HG03039 (cell line): ENCODE measurements around the gene TSPAN2.
A peak's percentile ranks its signal among the peaks of the same experiment; 100 is the strongest.

Experiments
- ATAC-seq: cut with Tn5 transposase; IDR thresholded peaks from one replicate; pipeline ENCODE4 v1.9.1; 2021; ENCODE audit warnings: mild to moderate bottlenecking, moderate library complexity; ENCODE audit not compliant: unreplicated experiment

The TSPAN2 gene

GRCh38 chr1:115089420-115090185, at the start of gene TSPAN2:
Gene TSPAN2 (minus strand): TSS chr1:115089503. CDS start chr1:115089432, 71 bp downstream.
- no peak for ATAC-seq

- ATAC-seq = peak; percentile 89
These were observed 49.7 kb upstream of the TSPAN2 start for GRCh38 chr1:115138973-115139372.

GRCh38 chr1:115138271-115138670, 49.0 kb upstream of the TSPAN2 start:
- no peak for ATAC-seq

GRCh38 chr1:115137191-115137590, 47.9 kb upstream of the TSPAN2 start:
- ATAC-seq = no peak

GRCh38 chr1:115136706-115137105, 47.4 kb upstream of the TSPAN2 start:
- ATAC-seq = no peak

- no peak for ATAC-seq
These were observed 46.8 kb upstream of the TSPAN2 start for GRCh38 chr1:115136106-115136505.

GRCh38 chr1:115135681-115136080, 46.4 kb upstream of the TSPAN2 start:
- ATAC-seq = no peak

- ATAC-seq = no peak
These were observed 45.7 kb upstream of the TSPAN2 start for GRCh38 chr1:115134850-115135480.

GRCh38 chr1:115134231-115134630, 44.9 kb upstream of the TSPAN2 start:
- ATAC-seq = no peak

GRCh38 chr1:115133440-115133839, 44.1 kb upstream of the TSPAN2 start:
- ATAC-seq = no peak

GRCh38 chr1:115130786-115131185, 41.5 kb upstream of the TSPAN2 start:
- ATAC-seq = no peak

GRCh38 chr1:115129071-115129640, 39.9 kb upstream of the TSPAN2 start:
- no peak for ATAC-seq

- ATAC-seq = no peak
These were observed 38.2 kb upstream of the TSPAN2 start for GRCh38 chr1:115127539-115127938.

GRCh38 chr1:115126516-115126915, 37.2 kb upstream of the TSPAN2 start:
- no peak for ATAC-seq

- ATAC-seq = no peak
These were observed 33.8 kb upstream of the TSPAN2 start for GRCh38 chr1:115123116-115123515.

- ATAC-seq = no peak
These were observed 32.5 kb upstream of the TSPAN2 start for GRCh38 chr1:115121793-115122192.

- no peak for ATAC-seq
These were observed 31.0 kb upstream of the TSPAN2 start for GRCh38 chr1:115120296-115120695.

- ATAC-seq = no peak
These were observed 29.3 kb upstream of the TSPAN2 start for GRCh38 chr1:115118611-115119010.

- ATAC-seq = no peak
These were observed 28.8 kb upstream of the TSPAN2 start for GRCh38 chr1:115118086-115118485.

- no peak for ATAC-seq
These were observed 28.0 kb upstream of the TSPAN2 start for GRCh38 chr1:115117298-115117697.

- ATAC-seq = no peak
These were observed 27.2 kb upstream of the TSPAN2 start for GRCh38 chr1:115116512-115116911.

- no peak for ATAC-seq
These were observed 26.3 kb upstream of the TSPAN2 start for GRCh38 chr1:115115521-115116161.
